H9 (cell line): Measurements from ENCODE around the gene MRPL23. TPM values are rescaled to one million over a fixed set of nuclear protein-coding genes. Genes with fewer than 3 reads are reported as not detected.

ENCODE experiments used
- DNase-seq: peaks from one replicate; pipeline ENCODE4 v3.0.0-alpha.2; 2017
- H2AFZ ChIP-seq: one replicate; pipeline ENCODE4 v1.6.1; 2013; ENCODE audit warnings: mild to moderate bottlenecking, low read length, control low read depth, moderate library complexity
- H2AK5ac ChIP-seq: 2 replicates; pipeline ENCODE4 v1.6.1; 2013; ENCODE audit warnings: low read length, control low read depth, mixed read lengths; ENCODE audit not compliant: insufficient read length
- H2BK120ac ChIP-seq: one replicate; pipeline ENCODE4 v1.6.1; 2013; ENCODE audit warnings: low read depth, mild to moderate bottlenecking, low read length, control low read depth, inconsistent platforms; ENCODE audit not compliant: poor library complexity, severe bottlenecking
- H2BK12ac ChIP-seq: 2 replicates; pipeline ENCODE4 v1.6.1; 2013; ENCODE audit warnings: low read length, control low read depth, mixed read lengths, low read depth; ENCODE audit not compliant: insufficient read length
- H2BK15ac ChIP-seq: 2 replicates; pipeline ENCODE4 v1.6.1; 2013; ENCODE audit warnings: low read depth, low read length, control low read depth
- H2BK20ac ChIP-seq: one replicate; pipeline ENCODE4 v1.6.1; 2013; ENCODE audit warnings: low read depth, mild to moderate bottlenecking, low read length, control low read depth, inconsistent platforms; ENCODE audit not compliant: poor library complexity, severe bottlenecking
- H2BK5ac ChIP-seq: 2 replicates; pipeline ENCODE4 v1.6.1; 2013; ENCODE audit warnings: low read length, control low read depth, mixed read lengths; ENCODE audit not compliant: insufficient read length
- H3K14ac ChIP-seq: 2 replicates; pipeline ENCODE4 v1.6.1; 2013; ENCODE audit warnings: low read length, control low read depth; ENCODE audit not compliant: insufficient read depth
- H3K18ac ChIP-seq: 2 replicates; pipeline ENCODE4 v1.6.1; 2013; ENCODE audit warnings: low read depth, mild to moderate bottlenecking, mixed read lengths, low read length, control low read depth; ENCODE audit not compliant: insufficient read length
- H3K23ac ChIP-seq: 2 replicates; pipeline ENCODE4 v1.6.1; 2013; ENCODE audit warnings: low read length, control low read depth, mixed read lengths, low read depth; ENCODE audit not compliant: insufficient read length
- H3K23me2 ChIP-seq: 2 replicates; pipeline ENCODE4 v1.6.1; 2013; ENCODE audit warnings: low read depth, mild to moderate bottlenecking, mixed read lengths, low read length, control low read depth; ENCODE audit not compliant: insufficient read length, poor library complexity, severe bottlenecking
- H3K27ac ChIP-seq: 2 replicates; pipeline ENCODE4 v1.5.1; 2013; ENCODE audit warnings: low read length, control low read depth, mixed read lengths, low read depth; ENCODE audit not compliant: insufficient read length
- H3K27me3 ChIP-seq: 2 replicates; pipeline ENCODE4 v1.6.1; 2013; ENCODE audit warnings: low read length, control low read depth, inconsistent platforms; ENCODE audit not compliant: insufficient read depth
- H3K4ac ChIP-seq: 2 replicates; pipeline ENCODE4 v1.6.1; 2013; ENCODE audit warnings: low read depth, mild to moderate bottlenecking, control low read depth, inconsistent platforms, low read length, moderate library complexity
- H3K4me1 ChIP-seq: 2 replicates; pipeline ENCODE4 v1.6.1; 2013; ENCODE audit warnings: low read length, control low read depth, inconsistent platforms; ENCODE audit not compliant: insufficient read depth
- H3K4me2 ChIP-seq: 2 replicates; pipeline ENCODE4 v1.6.1; 2013; ENCODE audit warnings: low read length, control low read depth, mixed read lengths; ENCODE audit not compliant: insufficient read length, insufficient read depth
- H3K56ac ChIP-seq: 2 replicates; pipeline ENCODE4 v1.6.1; 2013; ENCODE audit warnings: low read depth, mild to moderate bottlenecking, mixed read lengths, low read length, control low read depth; ENCODE audit not compliant: insufficient read length
- H3K79me1 ChIP-seq: 2 replicates; pipeline ENCODE4 v1.6.1; 2013; ENCODE audit warnings: low read depth, mild to moderate bottlenecking, moderate library complexity, low read length, control low read depth, inconsistent platforms; ENCODE audit not compliant: insufficient read depth, poor library complexity, severe bottlenecking
- H3K79me2 ChIP-seq: 2 replicates; pipeline ENCODE4 v1.6.1; 2013; ENCODE audit warnings: low read length, control low read depth, inconsistent platforms; ENCODE audit not compliant: insufficient read depth
- H3K9ac ChIP-seq: 2 replicates; pipeline ENCODE4 v1.6.1; 2013; ENCODE audit warnings: low read length, control low read depth, mixed read lengths; ENCODE audit not compliant: insufficient read length; ENCODE audit errors: extremely low read depth
- H3K9me3 ChIP-seq: one replicate; pipeline ENCODE4 v1.6.1; 2013; ENCODE audit warnings: low read depth, low read length, inconsistent platforms; ENCODE audit not compliant: control insufficient read depth
- H3T11ph ChIP-seq: one replicate; pipeline ENCODE4 v1.6.1; 2013; ENCODE audit warnings: mild to moderate bottlenecking, low read length, control low read depth, inconsistent platforms
- H4K20me1 ChIP-seq: one replicate; pipeline ENCODE4 v1.6.1; 2013; ENCODE audit not compliant: control insufficient read depth, insufficient read length, insufficient read depth
- H4K5ac ChIP-seq: 2 replicates; pipeline ENCODE4 v1.6.1; 2013; ENCODE audit warnings: low read depth, mild to moderate bottlenecking, mixed read lengths, low read length, control low read depth; ENCODE audit not compliant: insufficient read length
- H4K8ac ChIP-seq: replicated peaks from 2 replicates; pipeline ENCODE4 v1.6.1; 2013; ENCODE audit warnings: low read length, control low read depth, mixed read lengths, low read depth; ENCODE audit not compliant: insufficient read length
- H4K91ac ChIP-seq: 2 replicates; pipeline ENCODE4 v1.6.1; 2013; ENCODE audit warnings: low read depth, mild to moderate bottlenecking, moderate library complexity, mixed read lengths, low read length, control low read depth; ENCODE audit not compliant: insufficient read length
- H3K27ac Mint-ChIP-seq, 3 experiments: 2 replicates in 2 of 3; 3 replicates in 1 of 3; pipeline ENCODE4 v1.8.0; 2020 to 2021; ENCODE audit warnings: mixed read lengths in 3 of 3, mild to moderate bottlenecking in 1 of 3, moderate library complexity in 1 of 3
- H3K27me3 Mint-ChIP-seq: 2 replicates; pipeline ENCODE4 v1.8.0; 2021; ENCODE audit warnings: low read depth, mild to moderate bottlenecking, moderate library complexity, mixed read lengths
- H3K36me3 Mint-ChIP-seq, 3 experiments: 2 replicates in 2 of 3; 3 replicates in 1 of 3; pipeline ENCODE4 v1.8.0; 2020 to 2021; ENCODE audit warnings: low read depth in 3 of 3, mixed read lengths in 3 of 3; ENCODE audit not compliant: insufficient read depth in 1 of 3
- H3K4me1 Mint-ChIP-seq, 2 experiments: 2 replicates each; pipeline ENCODE4 v1.8.0; 2020; ENCODE audit warnings: mixed read lengths in 2 of 2
- H3K4me3 Mint-ChIP-seq, 2 experiments: 2 replicates in 1 of 2; 3 replicates in 1 of 2; pipeline ENCODE4 v1.8.0; 2020 to 2021; ENCODE audit warnings: mild to moderate bottlenecking in 2 of 2, mixed read lengths in 2 of 2, moderate library complexity in 1 of 2
- H3K9me3 Mint-ChIP-seq, 2 experiments: 2 replicates in 1 of 2; 3 replicates in 1 of 2; pipeline ENCODE4 v1.8.0; 2020; ENCODE audit warnings: mild to moderate bottlenecking in 2 of 2, mixed read lengths in 2 of 2, moderate library complexity in 1 of 2
- CTCF ChIP-seq: fragments of 200-600 bp; sonication (generic); conservative IDR thresholded peaks from 3 replicates; pipeline ENCODE4 v1.8.0; 2021; ENCODE audit warnings: antibody characterized with exemption, mild to moderate bottlenecking
- WGBS: extraction: QIAGEN DNeasy Blood & Tissue Kit; methylation state at CpG from one replicate; pipeline ENCODE4 v1.1.7; 2013; ENCODE audit warnings: missing lambda C conversion rate, low lambda C conversion rate, mixed read lengths; ENCODE audit not compliant: insufficient read length; ENCODE audit errors: extremely low coverage; 5-methylcytosine and 5-hydroxymethylcytosine counted together
- total RNA-seq: library from RNA; stranded (reverse); gene quantifications from 2 replicates; pipeline ENCODE4 v1.2.1, GENCODE V29; 2021

Gene MRPL23
- total RNA-seq, 1 experiment from 2014 or later: 67.3 TPM

- H4K8ac ChIP-seq: no peak overlapping the region
- no peaks in the 10 kb centered on the region for H3K9me3 ChIP-seq
- no CpG with 5 or more reads among the region's 15 CpGs for WGBS
- no peak for TF ChIP-seq CTCF
- H2BK15ac ChIP-seq: no peak overlapping the region
- no peak overlapping the region for H2BK12ac ChIP-seq
- Mint-ChIP-seq H3K4me1 (no peaks in the 10 kb centered on the region; a peak in 1 of 4 replicates), H3K9me3 (no peaks in the 10 kb centered on the region), H3K27me3 (no peaks in the 10 kb centered on the region), H3K27ac (no peak overlapping the region), H3K36me3 (no peaks in the 10 kb centered on the region), H3K4me3 (no peak overlapping the region)
- no peak for DNase-seq
- H4K20me1 ChIP-seq: no peaks in the 10 kb centered on the region
- no peaks in the 10 kb centered on the region for H3K27me3 ChIP-seq
- H4K5ac ChIP-seq: no peak overlapping the region
- no peak overlapping the region for H2AFZ ChIP-seq
- H3K14ac ChIP-seq: no peak overlapping the region
- H3K23ac ChIP-seq: no peak overlapping the region
- H3K56ac ChIP-seq: no peak overlapping the region
- no peaks in the 10 kb centered on the region for H3K79me1 ChIP-seq
- no peak overlapping the region for H4K91ac ChIP-seq
- no peaks in the 10 kb centered on the region for H3K23me2 ChIP-seq
- no peak overlapping the region for H3K18ac ChIP-seq
- no peaks in the 10 kb centered on the region for H3K79me2 ChIP-seq
- no peak overlapping the region for H3K4ac ChIP-seq
- H3K27ac ChIP-seq: no peak overlapping the region
- H3K9ac ChIP-seq: no peak overlapping the region
- H2AK5ac ChIP-seq: no peak overlapping the region
- no peak overlapping the region for H3T11ph ChIP-seq
- no peak overlapping the region for H2BK5ac ChIP-seq
- H2BK120ac ChIP-seq: no peak overlapping the region
- H3K4me1 ChIP-seq: no peaks in the 10 kb centered on the region
- H3K4me2 ChIP-seq: no peak overlapping the region
- no peak overlapping the region for H2BK20ac ChIP-seq
Measured at GRCh38 chr11:1989953-1990352, 42.8 kb downstream of the MRPL23 start.
